ENCODE data around the gene SMARCA4.

GRCh38 chr19:11094520-11094894 is 133.7 kb downstream of the SMARCA4 start:
- TF ChIP-seq CTCF (IDR thresholded peaks at IDR 0.05) (no peak), POLR2A (IDR thresholded peaks at IDR 0.05) (no peak)
